Stimulated activated CD4-positive, alpha-beta T cell treated with anti-CD3 and anti-CD28 coated beads, Interleukin-15, amount 100 ng/mL, for 48 hours (primary cell): Measurements from ENCODE around the gene SUPV3L1.
A peak's percentile ranks its signal among the peaks of the same experiment; 100 is the strongest.

Experiments
- DNase-seq, 2 donors: peaks; one replicate each; pipeline ENCODE4 v3.0.0-alpha.2; 2020; ENCODE audit warnings: low read depth in 2 of 2

SUPV3L1 gene

DNA sequence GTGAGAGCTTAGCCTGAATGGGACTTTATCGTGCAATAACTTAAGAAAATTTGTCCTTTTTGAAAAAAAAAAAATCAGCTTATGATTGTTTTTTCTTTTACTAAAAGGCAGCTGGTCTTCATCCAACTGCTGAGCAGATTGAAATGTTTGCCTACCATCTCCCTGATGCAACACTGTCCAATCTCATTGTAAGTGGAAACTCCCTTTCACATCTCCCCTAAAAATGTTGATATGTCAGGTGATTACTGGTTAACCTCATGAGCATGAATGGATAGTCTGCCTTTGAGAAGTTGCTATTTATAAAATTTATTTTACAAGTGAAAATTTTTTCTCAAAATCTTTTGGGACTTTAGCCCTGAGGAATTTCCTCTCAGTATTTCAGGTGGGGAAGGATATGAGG is 22.3 kb downstream of the SUPV3L1 start:
- no peak for DNase-seq

DNA sequence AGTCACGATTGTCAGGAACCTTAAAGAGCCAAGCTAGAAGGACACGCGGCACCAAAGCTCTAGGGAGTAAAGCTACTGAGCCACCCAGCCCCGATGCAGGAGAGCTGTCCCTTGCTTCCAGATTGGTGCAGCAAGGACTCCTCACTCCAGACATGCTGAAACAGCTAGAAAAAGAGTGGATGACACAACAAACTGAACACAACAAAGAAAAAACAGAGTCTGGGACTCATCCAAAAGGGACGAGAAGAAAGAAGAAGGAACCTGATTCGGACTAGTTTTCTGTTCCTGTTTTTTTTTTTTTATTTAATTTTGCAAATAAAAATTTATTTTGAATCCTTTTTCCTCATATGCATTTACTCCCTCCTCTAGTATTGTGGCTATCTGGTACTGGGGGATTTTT is 28.7 kb downstream of the SUPV3L1 start:
- DNase-seq = no peak

DNA sequence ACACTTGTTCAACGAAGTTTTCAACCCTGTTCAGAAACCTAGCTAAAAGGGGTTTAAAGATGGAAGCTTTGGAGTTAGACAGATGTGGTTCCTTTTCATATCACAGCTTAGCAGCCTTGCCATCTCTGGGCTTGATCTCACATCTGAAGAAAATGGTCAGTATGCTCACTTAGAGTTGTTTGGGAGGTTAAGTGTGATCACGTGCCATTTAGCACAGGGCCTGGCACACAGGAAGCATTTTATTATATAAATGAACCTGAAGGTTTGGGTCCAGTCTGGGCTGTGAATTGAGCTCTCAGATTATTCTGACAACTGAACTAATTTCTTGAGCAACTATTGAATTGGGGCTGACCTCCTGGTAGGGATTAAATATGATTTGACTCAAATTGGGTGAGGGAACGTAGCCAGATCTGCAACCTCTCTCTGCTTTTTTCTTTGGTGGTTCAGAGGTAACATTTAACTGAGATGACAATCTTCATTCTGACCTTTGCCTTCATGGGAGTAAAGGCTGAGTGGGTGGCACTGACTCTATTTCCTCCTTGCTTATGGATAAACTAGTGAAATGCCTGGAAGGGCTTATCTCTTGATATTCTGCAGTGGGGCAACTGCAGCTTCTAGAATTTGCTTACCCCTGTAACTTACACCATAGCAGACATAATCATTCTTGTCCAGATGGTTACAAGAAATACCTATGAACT is 29.9 kb downstream of the SUPV3L1 start:
- DNase-seq = no peak

DNA sequence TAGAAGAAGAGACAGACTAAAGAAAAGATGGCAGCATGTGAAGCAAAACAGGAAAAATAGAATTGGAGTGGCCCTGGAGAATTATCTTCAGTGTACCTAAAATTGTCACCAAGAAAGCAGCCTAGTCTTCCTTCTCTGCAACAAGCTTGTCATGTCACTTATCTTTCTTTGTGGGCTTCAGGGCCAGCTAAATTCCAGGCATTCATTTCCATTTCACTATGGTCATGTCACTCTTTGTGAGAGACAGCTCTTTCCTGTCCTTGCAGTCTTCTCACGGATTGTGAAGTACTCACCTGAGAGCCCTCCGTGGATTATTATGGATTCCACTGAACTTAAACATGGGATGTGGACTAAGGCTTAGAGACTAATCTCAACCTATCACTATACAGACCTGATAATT is 31.1 kb downstream of the SUPV3L1 start:
- no peak for DNase-seq

DNA sequence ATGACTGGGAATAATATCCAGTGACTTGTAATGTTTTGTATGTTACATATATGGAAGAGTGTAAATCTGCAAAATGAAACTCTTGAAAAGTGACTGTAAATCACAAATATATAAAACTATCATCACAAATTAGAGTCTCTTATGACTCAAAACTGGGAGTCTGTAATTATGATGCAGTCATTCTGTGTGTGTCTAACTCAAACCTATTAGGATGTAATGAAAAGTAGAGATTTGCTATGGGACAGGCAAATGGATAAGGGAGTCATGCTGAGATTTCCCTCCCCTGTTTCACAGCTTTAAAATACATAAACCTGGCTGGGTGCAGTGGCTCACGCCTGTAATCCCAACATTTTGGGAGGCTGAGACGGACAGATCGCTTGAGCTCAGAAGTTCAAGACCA is 31.5 kb downstream of the SUPV3L1 start:
- no peak for DNase-seq

DNA sequence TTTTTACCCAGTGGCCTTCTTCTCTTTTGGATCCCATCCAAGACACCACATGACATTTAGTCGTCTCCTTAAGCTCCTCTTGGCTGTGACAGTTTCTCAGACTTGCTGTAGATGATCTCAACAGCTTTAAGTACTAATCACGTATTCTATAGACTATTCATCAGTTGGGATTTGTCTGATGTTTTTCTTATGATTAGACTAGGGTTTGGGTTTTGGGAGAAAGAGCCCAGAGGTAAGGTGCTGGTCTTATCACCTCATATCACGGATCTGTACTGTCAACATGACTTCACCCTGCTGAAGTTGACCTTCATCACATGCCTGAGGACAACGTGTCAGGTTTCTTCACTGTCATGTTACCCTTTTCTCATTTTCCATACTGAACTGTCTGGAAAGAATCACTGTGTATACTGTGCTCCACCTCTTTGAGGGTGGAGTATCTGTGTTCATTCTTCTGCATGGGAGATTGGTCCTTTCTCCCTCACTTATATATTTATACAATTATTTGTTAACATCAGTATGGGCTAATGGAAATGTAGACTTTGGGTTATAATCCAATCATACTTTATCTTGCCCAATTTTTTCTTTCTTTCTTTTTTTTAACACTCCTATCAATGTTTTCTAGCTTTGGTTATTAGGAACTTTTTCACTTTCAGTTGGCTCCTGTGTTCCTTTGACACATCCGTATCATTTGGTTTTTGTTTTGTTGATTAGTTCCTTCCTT is 33.7 kb downstream of the SUPV3L1 start:
- no peak for DNase-seq

DNA sequence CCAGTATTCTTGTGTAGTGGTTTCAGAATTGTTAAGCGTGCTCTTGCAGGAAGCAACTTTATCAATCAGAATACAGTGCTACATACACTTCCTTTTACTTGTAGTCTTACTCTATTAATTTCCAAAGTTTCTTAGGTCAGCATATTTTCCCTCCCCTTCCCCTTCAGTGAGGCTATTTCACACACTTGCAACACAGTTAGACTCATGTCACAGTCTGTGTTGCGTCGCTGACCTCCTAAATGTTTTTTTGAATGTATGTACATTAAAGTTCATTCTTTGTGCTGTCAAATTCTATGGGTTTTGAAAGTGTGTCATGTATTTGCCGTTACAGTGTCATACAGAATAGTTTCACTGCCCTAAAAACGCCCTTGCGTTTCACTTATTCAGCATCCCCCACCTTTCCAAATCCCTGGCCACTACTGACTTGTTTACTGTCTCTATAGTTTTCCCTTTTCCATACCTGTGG is 34.7 kb downstream of the SUPV3L1 start:
- no peak for DNase-seq

DNA sequence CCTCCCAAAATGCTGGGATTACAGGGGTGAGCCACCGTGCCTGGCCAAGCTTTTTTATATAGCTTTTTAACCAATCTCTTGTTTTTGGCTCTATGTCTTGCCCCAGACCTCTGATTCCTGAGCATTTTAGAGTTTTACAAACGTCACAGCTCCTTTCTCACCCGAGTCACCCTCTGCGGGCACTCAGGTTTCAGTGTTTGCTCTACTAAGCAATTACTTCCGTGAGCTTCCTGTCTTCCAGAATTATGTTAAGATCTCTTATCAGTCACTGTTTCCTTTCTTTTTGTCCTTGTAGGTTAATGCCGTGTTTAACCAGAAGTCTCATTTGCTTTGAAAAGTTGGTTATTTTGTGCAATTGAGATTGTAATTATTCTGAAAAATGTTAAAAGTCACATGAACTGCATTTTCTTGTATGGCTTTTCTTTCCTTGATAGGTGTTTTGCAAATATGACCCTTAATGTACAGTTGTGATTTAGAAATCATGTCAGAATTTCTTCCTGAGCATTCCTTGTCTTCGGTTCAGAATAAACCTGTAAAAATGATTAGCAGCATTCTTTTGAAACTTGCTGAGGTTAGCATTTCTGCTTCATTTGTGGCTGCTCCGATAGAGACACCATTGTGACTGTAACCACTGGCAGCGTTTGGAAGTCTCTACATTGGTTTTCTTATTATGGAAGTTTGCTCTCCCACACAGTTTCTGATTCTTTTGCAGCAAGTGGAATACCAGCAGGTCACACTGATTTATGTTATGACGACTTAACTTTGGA is 35.6 kb downstream of the SUPV3L1 start:
- DNase-seq = peak in 1 of 2 donors; percentile 24

DNA sequence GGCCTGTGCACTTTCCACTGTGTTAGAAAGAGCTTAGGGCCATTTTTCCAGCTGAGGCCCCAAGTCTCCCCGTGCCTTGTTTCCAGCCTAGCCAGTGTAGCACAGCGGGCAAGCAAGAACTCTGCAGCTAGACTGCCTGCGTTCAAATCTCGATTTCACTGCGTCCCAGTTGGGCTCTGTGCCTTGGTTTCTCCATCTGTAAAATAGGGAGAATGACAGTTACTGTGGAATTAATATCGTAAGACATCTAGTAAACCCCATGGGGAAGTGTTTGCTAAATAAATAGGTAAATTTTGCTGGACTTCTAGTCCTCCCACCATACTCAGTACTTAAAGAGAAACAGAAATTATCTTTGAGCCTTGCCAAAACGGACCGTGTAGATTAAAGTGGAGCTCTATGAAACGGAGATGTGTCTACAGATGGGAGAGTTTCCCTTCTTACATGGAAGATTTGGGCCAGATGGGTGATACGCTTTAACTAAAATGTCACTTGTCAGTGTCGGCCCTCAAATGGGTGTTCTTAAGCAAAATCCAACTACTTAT is 36.6 kb downstream of the SUPV3L1 start:
- DNase-seq = no peak

DNA sequence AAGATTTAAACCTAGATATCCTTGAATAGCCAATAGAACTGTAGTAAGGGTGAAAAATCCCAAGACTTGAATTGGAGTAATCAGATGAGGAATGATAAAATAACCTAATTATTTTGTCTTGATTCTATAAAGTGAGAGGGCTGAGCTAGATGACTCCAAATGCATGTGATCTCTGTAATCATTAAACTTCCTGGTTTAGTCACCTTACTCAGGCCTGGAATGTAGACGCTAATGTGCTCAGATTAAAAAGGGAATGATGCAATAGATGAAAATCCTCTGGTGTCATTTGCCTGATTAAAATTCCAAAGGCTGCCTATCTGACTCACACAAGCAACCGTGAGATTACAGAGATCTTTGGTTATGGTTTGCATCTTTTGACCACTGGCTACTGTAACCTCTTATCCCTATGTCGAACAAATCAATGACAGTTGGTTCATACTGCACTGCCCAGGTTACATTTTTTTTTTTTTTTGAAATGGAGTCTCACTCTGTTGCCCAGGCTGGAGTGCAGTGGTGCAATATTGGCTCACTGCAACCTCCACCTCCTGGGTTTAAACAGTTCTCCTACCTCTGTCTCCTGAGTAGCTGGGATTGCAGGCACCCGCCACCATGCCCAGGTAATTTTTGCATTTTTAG is 37.2 kb downstream of the SUPV3L1 start:
- DNase-seq = no peak

DNA sequence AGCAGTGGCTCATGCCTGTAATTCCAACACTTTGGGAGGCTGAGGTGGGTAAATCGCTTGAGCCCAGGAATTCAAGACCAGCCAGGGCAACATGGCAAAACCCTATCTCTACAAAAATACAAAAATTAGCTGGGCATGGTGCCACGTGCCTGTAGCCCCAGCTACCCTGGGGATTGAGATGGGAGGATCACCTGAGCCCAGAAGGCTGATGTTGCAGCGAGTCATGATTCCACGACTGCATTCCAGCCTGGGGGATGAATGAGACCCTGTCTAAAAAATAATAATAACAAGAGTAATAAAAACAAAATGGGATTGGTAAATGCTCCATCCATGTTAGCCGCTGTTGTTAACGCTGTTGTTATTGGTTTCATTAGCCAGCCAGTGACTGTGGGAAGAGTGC is 38.8 kb downstream of the SUPV3L1 start:
- no peak for DNase-seq

DNA sequence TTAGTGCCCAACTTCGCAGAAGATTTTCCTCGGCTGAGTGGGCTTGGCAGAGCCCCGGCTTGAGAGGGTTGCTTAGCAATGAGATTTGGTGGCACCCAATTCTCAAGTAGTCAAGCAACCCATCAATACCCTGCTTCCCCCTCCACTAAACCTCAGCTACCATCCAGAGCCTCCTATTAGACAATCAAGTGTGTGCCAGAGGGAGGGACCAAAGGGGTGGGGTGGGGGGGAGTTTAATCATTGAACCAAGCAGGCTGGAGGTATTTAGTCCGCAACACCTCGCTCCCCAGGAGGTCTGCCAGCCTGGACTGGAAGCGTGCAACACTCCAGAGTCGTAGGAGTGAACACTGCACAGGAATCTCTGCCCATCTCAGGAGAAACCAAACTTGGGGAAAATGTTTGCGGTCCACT is 40.0 kb downstream of the SUPV3L1 start, which contains the start of gene HKDC1:
Gene HKDC1 (plus strand): TSS at position 292 of the 411 bp plus-strand sequence. CDS start 104 bp downstream, at position 396.
- DNase-seq = no peak

DNA sequence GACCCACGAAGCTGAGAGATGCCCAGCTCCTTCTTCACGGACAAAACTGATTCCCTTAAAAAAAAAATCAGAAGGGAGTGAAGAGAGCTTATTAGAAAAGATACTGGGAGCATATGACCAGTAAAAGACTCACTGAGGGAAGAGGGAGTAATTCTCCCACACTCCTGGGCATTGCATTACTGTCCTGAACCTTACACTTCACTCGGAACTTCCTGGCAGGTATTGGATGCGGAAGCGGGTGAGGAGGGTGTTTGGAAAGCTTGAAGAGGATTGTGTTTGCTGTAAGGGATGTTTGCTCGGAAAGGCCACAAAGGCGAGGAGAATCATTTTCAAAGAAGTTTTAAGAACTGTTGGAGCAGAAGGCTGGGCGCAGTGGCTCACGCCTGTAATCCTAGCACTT is 40.5 kb downstream of the SUPV3L1 start:
- DNase-seq = no peak

DNA sequence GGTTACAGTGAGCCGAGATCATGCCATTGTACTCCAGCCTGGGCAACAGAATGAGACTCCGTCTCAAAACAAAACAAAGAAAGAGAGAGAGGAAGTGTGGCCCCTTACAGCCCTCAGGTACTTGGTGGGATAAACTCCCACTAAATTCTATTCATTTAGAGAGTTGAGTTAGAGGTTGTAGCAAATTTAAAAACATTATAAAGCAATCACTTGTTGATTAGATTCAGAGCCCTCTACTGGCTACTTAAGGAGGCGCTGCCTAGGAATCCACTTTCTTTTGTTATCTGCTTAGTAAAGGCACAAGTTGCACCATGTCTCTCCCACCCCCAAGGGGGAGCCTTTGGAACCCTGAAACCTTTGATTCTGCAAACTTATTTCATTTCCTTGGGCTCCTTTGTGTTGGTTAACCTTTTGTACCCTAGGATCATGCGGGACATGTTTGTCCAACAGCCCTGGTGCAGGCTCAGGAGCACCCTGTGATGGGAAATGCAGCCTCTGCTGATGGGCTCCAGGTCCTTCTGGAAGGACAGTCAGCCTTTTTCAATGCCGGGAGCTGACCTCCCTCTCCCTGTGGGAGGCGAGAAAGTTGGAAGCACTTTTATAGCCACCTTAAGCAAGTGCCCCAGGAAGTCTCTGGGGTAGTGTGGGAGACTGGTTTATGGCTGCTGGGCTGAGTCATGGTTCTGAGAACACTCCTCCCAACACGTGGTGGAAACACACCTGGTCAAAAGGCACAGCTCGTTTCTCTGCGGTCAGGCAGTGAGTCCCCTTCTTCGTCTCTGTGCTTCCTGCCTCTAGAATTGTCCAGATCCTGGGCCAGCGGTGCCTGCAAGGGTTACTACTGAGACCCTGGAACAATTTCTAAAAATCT is 42.4 kb downstream of the SUPV3L1 start:
- DNase-seq = peak; percentile 73 to 75

DNA sequence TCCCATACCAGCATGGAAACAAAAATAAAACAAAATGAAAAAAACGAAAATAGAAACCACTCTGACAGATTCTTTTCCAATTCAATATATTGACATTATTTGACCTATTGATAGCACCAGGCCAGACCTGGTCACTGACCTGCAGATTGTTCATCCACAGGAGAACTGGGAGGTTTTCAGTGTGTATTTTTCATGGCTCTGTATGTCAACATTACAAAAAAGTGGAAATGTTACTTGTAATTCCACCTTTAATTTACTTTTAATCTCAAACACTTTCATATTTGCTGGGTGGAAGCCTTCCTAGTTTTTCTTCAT is 43.0 kb downstream of the SUPV3L1 start:
- no peak for DNase-seq

DNA sequence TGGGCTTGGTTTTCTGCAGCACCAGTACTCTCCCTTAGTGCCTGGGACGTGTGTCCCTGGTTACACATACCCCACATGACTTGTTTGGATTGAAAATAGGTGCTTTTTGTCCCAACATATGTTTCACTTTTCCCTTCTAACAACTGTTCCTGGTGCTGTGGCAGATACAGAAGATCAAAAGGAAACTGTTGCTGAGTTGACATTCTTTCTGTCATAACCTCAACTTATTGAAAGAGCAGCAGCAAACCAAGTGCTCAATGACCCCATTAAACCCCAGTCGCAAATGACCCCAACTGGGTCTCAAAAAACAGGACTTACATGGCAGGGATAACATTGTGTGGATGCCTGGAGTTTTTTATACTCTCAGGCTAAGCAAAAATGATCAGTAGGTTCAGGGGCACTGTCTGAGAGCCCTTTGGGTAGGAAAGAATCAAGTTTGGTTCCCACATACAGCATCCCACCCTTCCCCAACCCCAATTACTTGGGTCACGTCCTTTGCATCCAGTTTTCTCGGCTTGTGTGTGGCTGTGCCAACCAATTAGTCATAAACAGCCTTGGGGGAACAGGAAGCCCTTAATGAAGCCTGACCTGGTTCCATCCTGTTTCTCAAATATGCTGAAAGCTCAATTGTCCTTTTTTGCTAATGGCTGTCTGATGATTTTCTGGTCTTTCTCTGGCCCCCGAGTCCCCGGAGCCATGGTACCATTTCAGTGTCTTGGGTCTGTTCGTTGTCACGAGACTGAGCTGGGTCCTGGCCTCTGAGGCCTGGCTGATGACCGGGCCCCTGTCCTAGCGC is 45.0 kb downstream of the SUPV3L1 start:
- DNase-seq = no peak

DNA sequence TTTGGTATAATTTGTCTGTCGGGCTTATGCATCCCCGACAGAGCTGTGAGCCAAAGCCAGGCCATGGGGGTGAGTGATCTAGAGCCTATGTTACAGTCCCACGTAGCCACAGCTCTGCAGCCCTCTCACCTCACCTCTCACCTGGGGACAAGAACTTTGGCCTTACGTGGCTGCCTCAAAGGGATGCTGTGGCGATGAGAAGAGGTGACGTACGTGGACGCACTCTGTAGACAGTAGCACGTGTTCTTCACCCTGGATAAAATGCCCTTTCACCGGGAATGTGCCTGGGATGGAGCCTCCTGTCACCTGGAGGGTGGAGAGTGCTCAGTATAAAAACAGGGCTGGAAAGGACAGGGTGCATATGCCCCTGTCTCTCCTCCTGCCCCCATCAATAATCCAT is 45.6 kb downstream of the SUPV3L1 start:
- DNase-seq = no peak

DNA sequence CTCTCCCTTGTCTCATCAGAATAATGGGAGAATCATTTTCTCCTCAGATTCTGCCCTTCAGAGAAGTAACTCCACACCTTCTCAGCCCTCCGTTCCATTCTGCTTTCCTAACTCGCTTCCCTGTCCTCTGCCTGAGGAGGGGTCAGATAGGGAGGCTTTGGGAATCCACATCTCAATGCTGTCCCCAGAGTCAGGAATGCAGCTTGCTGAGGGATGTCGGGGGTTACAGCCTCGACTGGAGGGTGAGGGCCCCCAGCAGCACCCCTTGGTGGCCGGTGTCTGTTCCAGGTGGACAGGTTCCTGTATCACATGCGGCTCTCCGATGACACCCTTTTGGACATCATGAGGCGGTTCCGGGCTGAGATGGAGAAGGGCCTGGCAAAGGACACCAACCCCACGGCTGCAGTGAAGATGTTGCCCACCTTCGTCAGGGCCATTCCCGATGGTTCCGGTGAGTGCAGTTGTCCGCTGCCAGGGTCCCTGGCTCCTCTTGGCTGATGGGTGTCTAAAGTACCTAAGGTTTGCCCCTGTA is 47.0 kb downstream of the SUPV3L1 start:
- no peak for DNase-seq

DNA sequence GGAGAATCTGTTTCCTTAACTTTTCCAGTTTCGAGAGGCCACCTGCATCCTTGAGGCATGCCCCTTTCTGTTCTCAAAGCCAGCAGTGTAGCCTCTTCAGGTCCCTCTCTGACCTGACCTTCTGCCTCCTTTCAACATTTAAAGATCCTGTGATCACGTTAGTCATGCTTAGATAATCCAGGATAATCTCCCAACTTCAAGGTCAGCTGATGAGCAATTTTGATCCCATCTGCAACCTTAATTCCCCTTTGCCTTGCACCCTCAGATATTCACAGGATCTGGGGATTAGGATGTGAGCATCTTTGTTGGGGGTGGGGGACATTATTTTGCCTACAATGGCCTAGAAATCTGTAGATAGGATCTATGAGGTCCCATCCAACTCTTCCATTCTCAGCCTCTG is 48.1 kb downstream of the SUPV3L1 start:
- DNase-seq = no peak

DNA sequence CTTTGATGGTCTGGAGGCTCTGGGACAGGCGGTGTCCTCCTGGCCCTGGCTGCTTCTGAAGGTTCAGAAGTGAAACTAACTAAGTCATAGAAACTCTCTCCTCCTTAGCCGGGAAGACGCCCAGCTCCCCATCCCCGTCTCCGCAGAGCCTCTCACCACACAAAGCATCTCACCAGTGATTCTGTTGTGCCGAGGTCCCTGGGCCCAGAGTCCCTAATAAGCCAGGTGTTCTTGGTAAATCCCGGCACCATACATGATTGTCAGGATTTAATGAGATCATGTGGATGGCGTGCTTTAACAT is 49.5 kb downstream of the SUPV3L1 start:
- no peak for DNase-seq
